ENCODE results near the gene GSG1L2. TPM values are rescaled to one million over a fixed set of nuclear protein-coding genes. Genes with fewer than 3 reads are reported as not detected.

Gene GSG1L2
- total and polyA plus RNA-seq, 2 of the 4 experiments (the other 2 are of a cell fraction) = not detected

DNA sequence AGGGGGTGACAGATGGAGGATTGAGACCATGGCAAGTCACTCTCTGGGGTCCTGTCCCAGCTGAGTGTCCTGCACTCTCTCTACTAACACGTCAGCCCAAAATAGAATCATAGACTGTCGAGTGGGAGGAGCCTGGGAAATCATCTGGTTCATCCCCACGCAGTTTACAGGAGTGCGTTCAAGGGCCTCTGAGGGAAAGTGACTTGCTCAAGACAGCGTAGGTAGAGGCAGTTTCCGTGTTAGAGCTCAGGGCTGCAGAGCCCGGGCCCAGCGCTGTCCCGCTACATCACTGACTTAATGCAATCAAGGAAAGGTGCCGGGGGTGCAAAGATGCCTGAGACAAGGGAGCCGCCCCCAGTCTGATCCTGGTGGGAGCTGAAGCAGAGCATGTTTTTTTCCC lies 10.3 kb downstream of the GSG1L2 start:
- peaks cover 4% of the 10 kb centered on the region; the same call in 1 of the 2 replicates for H3K9me3 ChIP-seq (ENCODE audit: control insufficient read depth, insufficient read depth, low read length)
- H3K9ac ChIP-seq (ENCODE audit: low read depth, low read length) = no peak overlapping the region
- H3K4me1 ChIP-seq (ENCODE audit: control insufficient read depth, insufficient read depth, low read length) = no peaks in the 10 kb centered on the region
- H2AK9ac ChIP-seq (replicated peaks; ENCODE audit: low read depth, low read length, poor library complexity) = no peak overlapping the region
- H2BK20ac ChIP-seq (ENCODE audit: low read depth, low read length) = no peak overlapping the region
- H2AFZ ChIP-seq (replicated peaks; ENCODE audit: low read length, poor library complexity) = no peak overlapping the region
- H4K20me1 ChIP-seq (ENCODE audit: insufficient read depth, low read length) = no peaks in the 10 kb centered on the region
- H2BK120ac ChIP-seq (ENCODE audit: low read depth, low read length) = no peak overlapping the region
- no peak overlapping the region for H3K56ac ChIP-seq (ENCODE audit: extremely low read depth, insufficient read depth, low read length)
- WGBS, 2 experiments (ENCODE audit: extremely low coverage in 2 of 2, insufficient read length in 1 of 2) = 70% methylated on average over 5 of the region's 11 CpGs; no CpG with 5 or more reads in 1 of the 2 experiments
- in situ Hi-C loops (cut with MboI; ENCODE audit: low sequenced_read_pairs) = no loop called here
- no peak overlapping the region for H4K8ac ChIP-seq (ENCODE audit: low read depth in 2 of 2, low read length in 2 of 2)
- no peak overlapping the region for H3K18ac ChIP-seq (ENCODE audit: low read depth, low read length)
- no peak overlapping the region for H3K4me2 ChIP-seq (ENCODE audit: low read depth, low read length)
- H2BK15ac ChIP-seq (ENCODE audit: low read depth, low read length) = no peak overlapping the region
- H3K79me1 ChIP-seq (ENCODE audit: low read depth in 1 of 2, low read length in 2 of 2) = no peaks in the 10 kb centered on the region
- ChIA-PET POLR2A (ENCODE audit: unreplicated experiment) (no interaction called here), CTCF (no interaction called here)
- no peak overlapping the region for H3K23ac ChIP-seq (ENCODE audit: low read depth, low read length)
- H3K9me1 ChIP-seq (ENCODE audit: insufficient read depth, low read length) = no peaks in the 10 kb centered on the region
- no peak overlapping the region for H2BK5ac ChIP-seq (ENCODE audit: low read depth, low read length, poor library complexity, severe bottlenecking)
- TF ChIP-seq CEBPB (IDR thresholded peaks at IDR 0.05; ENCODE audit: low read depth, low read length) = no peak
- no peak for TF ChIP-seq RAD21 (IDR thresholded peaks at IDR 0.05; ENCODE audit: low read length)
- no peak for TF ChIP-seq POLR2A (IDR thresholded peaks at IDR 0.05; ENCODE audit: low read depth, low read length)
- H3K27me3 ChIP-seq (ENCODE audit: control insufficient read depth, insufficient read depth, low read length) = no peaks in the 10 kb centered on the region
- H3K36me3 ChIP-seq (ENCODE audit: control insufficient read depth, insufficient read depth, low read length) = no peaks in the 10 kb centered on the region
- no peak overlapping the region for H4K5ac ChIP-seq (ENCODE audit: low read depth, low read length)
- no peak overlapping the region for H3K4ac ChIP-seq (ENCODE audit: low read depth, low read length)
- no peak overlapping the region for H3K4me3 ChIP-seq (ENCODE audit: insufficient read depth, low read depth, low read length)
- no peak overlapping the region for H3K27ac ChIP-seq (ENCODE audit: insufficient read depth, low read length)
- no peak for ATAC-seq (ENCODE audit: low read depth)
- no TSS peak for BruUV-seq (replicated peaks)
- dilution Hi-C loops (cut with HindIII; ENCODE audit: low sequenced_read_pairs, unreplicated experiment) = no loop called here
- H2AK5ac ChIP-seq (ENCODE audit: low read depth, low read length) = no peak overlapping the region
- no peak for DNase-seq
- no peak overlapping the region for H4K91ac ChIP-seq (ENCODE audit: insufficient read depth, low read depth, low read length)
- intact Hi-C loops (cut with micrococcal nuclease) = no loop called here
- H3K14ac ChIP-seq (replicated peaks; ENCODE audit: low read depth, low read length) = no peak overlapping the region

Measured in IMR-90 (cell line).